ENCODE data around the gene JTB. TPM values are rescaled to one million over a fixed set of nuclear protein-coding genes. Genes with fewer than 3 reads are reported as not detected.
A peak's percentile ranks its signal among the peaks of the same experiment; 100 is the strongest.
"Not testable (repeated sequence)": the region's sequence is repeated elsewhere in the genome, so short reads cannot be mapped to it uniquely, and the experiment has no call there.

JTB gene
- total and polyA plus RNA-seq, 2 of the 4 experiments (the other 2 are of a cell fraction): 123 to 138 TPM

GRCh38 chr1:153984123-153984894 is 6.8 kb upstream of the JTB start:
- no peak overlapping the region for H2BK20ac ChIP-seq (ENCODE audit: low read depth, low read length)
- H2AFZ ChIP-seq (replicated peaks; ENCODE audit: low read length, poor library complexity): no peak overlapping the region
- H4K20me1 ChIP-seq (ENCODE audit: insufficient read depth, low read length): no peaks in the 10 kb centered on the region
- peaks cover 8% of the 10 kb centered on the region for H3K9me1 ChIP-seq (ENCODE audit: insufficient read depth, low read length)
- peak overlapping the region; percentile 71; the same call in 1 of the 2 replicates for H4K91ac ChIP-seq (ENCODE audit: insufficient read depth, low read depth, low read length)
- BruUV-seq (replicated peaks): no TSS peak
- 20% methylated on average over 1 of the region's 6 CpGs; no CpG with 5 or more reads in 1 of the 2 experiments for WGBS, 2 experiments (ENCODE audit: extremely low coverage in 2 of 2, insufficient read length in 1 of 2)
- H3K4me3 ChIP-seq (ENCODE audit: insufficient read depth, low read depth, low read length): peak overlapping the region; percentile 59
- dilution Hi-C loops (cut with HindIII; ENCODE audit: low sequenced_read_pairs, unreplicated experiment) (no loop called here), intact Hi-C loops (cut with micrococcal nuclease) (loop anchor here (10.0 kb wide), 1 partner anchor 480 kb away; no protein-coding TSS in a partner anchor), in situ Hi-C loops (cut with MboI; ENCODE audit: low sequenced_read_pairs) (no loop called here)
- peaks cover 19% of the 10 kb centered on the region for H3K36me3 ChIP-seq (ENCODE audit: control insufficient read depth, insufficient read depth, low read length)
- peak overlapping the region; percentile 22 for H3K23ac ChIP-seq (ENCODE audit: low read depth, low read length)
- H3K4ac ChIP-seq (ENCODE audit: low read depth, low read length): peak overlapping the region; percentile 99; the same call in 1 of the 2 replicates
- H2BK15ac ChIP-seq (ENCODE audit: low read depth, low read length): no peak overlapping the region
- no peak overlapping the region; the same call in 1 of the 2 replicates for H3K56ac ChIP-seq (ENCODE audit: extremely low read depth, insufficient read depth, low read length)
- H3K9ac ChIP-seq (ENCODE audit: low read depth, low read length): peak overlapping the region; percentile 98
- H3K9me3 ChIP-seq (ENCODE audit: control insufficient read depth, insufficient read depth, low read length): no peaks in the 10 kb centered on the region
- no peak overlapping the region for H3K18ac ChIP-seq (ENCODE audit: low read depth, low read length)
- peak overlapping the region in 1 of 2 experiments; percentile 80; a peak in 1 of 4 replicates for H4K8ac ChIP-seq (ENCODE audit: low read depth in 2 of 2, low read length in 2 of 2)
- H3K79me1 ChIP-seq (ENCODE audit: low read depth in 1 of 2, low read length in 2 of 2): peaks cover 24 to 40% of the 10 kb centered on the region in 2 experiments
- no peak for DNase-seq
- ChIA-PET POLR2A (ENCODE audit: unreplicated experiment) (no interaction called here), CTCF (interaction anchor here (0.7 kb wide), 1 partner anchor 177 kb away, joined by 6 read pairs; no protein-coding TSS in a partner anchor)
- H2AK9ac ChIP-seq (replicated peaks; ENCODE audit: low read depth, low read length, poor library complexity): no peak overlapping the region
- H3K27ac ChIP-seq (ENCODE audit: insufficient read depth, low read length): peak overlapping the region; percentile 35; the same call in 1 of the 2 replicates
- peaks cover 4% of the 10 kb centered on the region for H3K4me1 ChIP-seq (ENCODE audit: control insufficient read depth, insufficient read depth, low read length)
- H3K4me2 ChIP-seq (ENCODE audit: low read depth, low read length): peak overlapping the region; percentile 92
- peak overlapping the region; percentile 100 for H3K14ac ChIP-seq (replicated peaks; ENCODE audit: low read depth, low read length)
- H2AK5ac ChIP-seq (ENCODE audit: low read depth, low read length): peak overlapping the region; percentile 74
- no peak overlapping the region for H2BK120ac ChIP-seq (ENCODE audit: low read depth, low read length)
- H3K27me3 ChIP-seq (ENCODE audit: control insufficient read depth, insufficient read depth, low read length): no peaks in the 10 kb centered on the region
- no peak for ATAC-seq (ENCODE audit: low read depth)
- no peak overlapping the region; the same call in 1 of the 2 replicates for H4K5ac ChIP-seq (ENCODE audit: low read depth, low read length)
- no peak for TF ChIP-seq MXI1 (IDR thresholded peaks at IDR 0.05; ENCODE audit: borderline replicate concordance, low read depth, low read length)
- TF ChIP-seq BHLHE40 (IDR thresholded peaks at IDR 0.05; ENCODE audit: low read depth, low read length): no peak
- peak overlapping the region; percentile 88 for H2BK5ac ChIP-seq (ENCODE audit: low read depth, low read length, poor library complexity, severe bottlenecking)

- H2BK120ac ChIP-seq (ENCODE audit: low read depth, low read length); H3K4me1 ChIP-seq (ENCODE audit: control insufficient read depth, insufficient read depth, low read length); H3K27me3 ChIP-seq (ENCODE audit: control insufficient read depth, insufficient read depth, low read length); H2AK9ac ChIP-seq (replicated peaks; ENCODE audit: low read depth, low read length, poor library complexity); H3K27ac ChIP-seq (ENCODE audit: insufficient read depth, low read length); H3K4me3 ChIP-seq (ENCODE audit: insufficient read depth, low read depth, low read length); H4K8ac ChIP-seq (ENCODE audit: low read depth in 2 of 2, low read length in 2 of 2); H3K9ac ChIP-seq (ENCODE audit: low read depth, low read length); H3K4me2 ChIP-seq (ENCODE audit: low read depth, low read length); H4K20me1 ChIP-seq (ENCODE audit: insufficient read depth, low read length); dilution Hi-C loops (cut with HindIII; ENCODE audit: low sequenced_read_pairs, unreplicated experiment); ATAC-seq (ENCODE audit: low read depth); CTCF ChIA-PET; H3K14ac ChIP-seq (replicated peaks; ENCODE audit: low read depth, low read length); H4K5ac ChIP-seq (ENCODE audit: low read depth, low read length); H2BK15ac ChIP-seq (ENCODE audit: low read depth, low read length); in situ Hi-C loops (cut with MboI; ENCODE audit: low sequenced_read_pairs); DNase-seq; H3K9me3 ChIP-seq (ENCODE audit: control insufficient read depth, insufficient read depth, low read length); H4K91ac ChIP-seq (ENCODE audit: insufficient read depth, low read depth, low read length); H2BK20ac ChIP-seq (ENCODE audit: low read depth, low read length); POLR2A ChIA-PET (ENCODE audit: unreplicated experiment); H3K23ac ChIP-seq (ENCODE audit: low read depth, low read length); H3K4ac ChIP-seq (ENCODE audit: low read depth, low read length); H2AK5ac ChIP-seq (ENCODE audit: low read depth, low read length); H3K18ac ChIP-seq (ENCODE audit: low read depth, low read length); H2AFZ ChIP-seq (replicated peaks; ENCODE audit: low read length, poor library complexity); H2BK5ac ChIP-seq (ENCODE audit: low read depth, low read length, poor library complexity, severe bottlenecking); H3K56ac ChIP-seq (ENCODE audit: extremely low read depth, insufficient read depth, low read length): not testable (repeated sequence)
- intact Hi-C loops (cut with micrococcal nuclease): loop anchor here (10.0 kb wide), 1 partner anchor 477 kb away; no protein-coding TSS in a partner anchor
- H3K36me3 ChIP-seq (ENCODE audit: control insufficient read depth, insufficient read depth, low read length): peaks cover 21% of the 10 kb centered on the region
- no CpG with 5 or more reads among the region's 2 CpGs for WGBS, 2 experiments (ENCODE audit: extremely low coverage in 2 of 2, insufficient read length in 1 of 2)
- peaks cover 14% of the 10 kb centered on the region for H3K9me1 ChIP-seq (ENCODE audit: insufficient read depth, low read length)
- H3K79me1 ChIP-seq (ENCODE audit: low read depth in 1 of 2, low read length in 2 of 2): peaks cover 28 to 57% of the 10 kb centered on the region in 2 experiments
- BruUV-seq (replicated peaks): TSS peak; percentile 91
Observed at GRCh38 chr1:153981735-153982134, 4.3 kb upstream of the JTB start.
